Peyer's patch (tissue), 4 donors: Measurements from ENCODE around the gene RNF123. TPM values are rescaled to one million over a fixed set of nuclear protein-coding genes. Genes with fewer than 3 reads are reported as not detected.

Experiments used
- DNase-seq, 3 donors: peaks; one replicate each; pipeline ENCODE4 v3.0.0-alpha.2; 2017 to 2019
- H3K27ac ChIP-seq, 4 donors: fragments of 200-600 bp; sonication (generic); one replicate each; pipeline ENCODE4 v1.5.1; 2016 to 2019
- H3K27me3 ChIP-seq, 2 donors: fragments of 200-600 bp; sonication (generic); one replicate each; pipeline ENCODE4 v1.5.1; 2019
- H3K36me3 ChIP-seq, 3 donors: fragments of 200-600 bp; sonication (generic); one replicate each; pipeline ENCODE4 v1.5.1; 2016 to 2019
- H3K4me1 ChIP-seq, 4 donors: fragments of 200-600 bp; sonication (generic); one replicate each; pipeline ENCODE4 v1.5.1; 2016 to 2019
- H3K4me3 ChIP-seq, 4 donors: fragments of 200-600 bp; sonication (generic); 1 replicate in 3 of 4; 2 replicates in 1 of 4; pipeline ENCODE4 v1.5.1; 2016 to 2019; ENCODE audit warnings: mild to moderate bottlenecking in 1 of 4
- H3K9me3 ChIP-seq, 4 donors: fragments of 200-600 bp; sonication (generic); one replicate each; pipeline ENCODE4 v1.5.1; 2016 to 2019; ENCODE audit warnings: mild to moderate bottlenecking in 1 of 4
- POLR2A ChIP-seq, 2 donors: fragments of 450-650 bp; IDR thresholded peaks; one replicate each; pipeline ENCODE4 v1.5.1; 2017; ENCODE audit warnings: antibody characterized with exemption in 2 of 2, mild to moderate bottlenecking in 2 of 2, moderate library complexity in 2 of 2
- total RNA-seq, 4 donors: library from RNA; depleted of rRNA; stranded (reverse); fragments of >200 nt; gene quantifications; one replicate each; pipeline ENCODE4 v1.1.0, GENCODE V29; 2016
- TF ChIP-seq, protein P1 (sequence below), 6 experiments: fragments of 450-650 bp in 4 of 6; fragments of 200-600 bp in 2 of 6; sonication (generic) in 1 of 6; IDR thresholded peaks; one replicate each; pipeline ENCODE4 v1.5.1; 2017 to 2019; ENCODE audit warnings: antibody characterized with exemption in 6 of 6, mild to moderate bottlenecking in 3 of 6, moderate library complexity in 1 of 6

The RNF123 gene
- total RNA-seq, 4 donors from 2014 or later: 74.3 to 101 (median 84.3) TPM

DNA sequence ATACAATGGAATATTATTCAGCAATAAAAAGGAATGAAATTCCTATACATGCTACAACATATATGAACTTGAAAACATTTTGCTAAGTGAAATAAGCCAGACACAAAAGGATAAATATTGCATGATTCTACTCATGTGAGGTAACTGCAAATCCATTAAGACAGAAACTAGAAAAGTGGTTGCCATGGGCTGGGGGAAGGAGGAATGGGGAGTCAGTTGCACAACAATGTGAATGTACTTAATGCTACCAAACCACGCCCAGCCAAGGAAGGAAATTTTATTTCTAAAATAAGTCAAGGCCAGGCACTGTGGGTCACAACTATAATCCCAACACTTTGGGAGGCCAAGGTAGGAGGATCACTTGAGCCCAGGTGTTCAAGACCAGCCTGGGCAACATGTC, 44.2 kb downstream of the RNF123 start:
- Histone ChIP-seq H3K9me3 (no peaks in the 10 kb centered on the region), H3K4me3 (no peak overlapping the region), H3K4me1 (no peaks in the 10 kb centered on the region), H3K27me3 (no peaks in the 10 kb centered on the region), H3K36me3 (peaks cover 0 to 95% (median 0%) of the 10 kb centered on the region in 3 donors), H3K27ac (no peak overlapping the region)
- DNase-seq: no peak
- TF ChIP-seq, protein P1, sequence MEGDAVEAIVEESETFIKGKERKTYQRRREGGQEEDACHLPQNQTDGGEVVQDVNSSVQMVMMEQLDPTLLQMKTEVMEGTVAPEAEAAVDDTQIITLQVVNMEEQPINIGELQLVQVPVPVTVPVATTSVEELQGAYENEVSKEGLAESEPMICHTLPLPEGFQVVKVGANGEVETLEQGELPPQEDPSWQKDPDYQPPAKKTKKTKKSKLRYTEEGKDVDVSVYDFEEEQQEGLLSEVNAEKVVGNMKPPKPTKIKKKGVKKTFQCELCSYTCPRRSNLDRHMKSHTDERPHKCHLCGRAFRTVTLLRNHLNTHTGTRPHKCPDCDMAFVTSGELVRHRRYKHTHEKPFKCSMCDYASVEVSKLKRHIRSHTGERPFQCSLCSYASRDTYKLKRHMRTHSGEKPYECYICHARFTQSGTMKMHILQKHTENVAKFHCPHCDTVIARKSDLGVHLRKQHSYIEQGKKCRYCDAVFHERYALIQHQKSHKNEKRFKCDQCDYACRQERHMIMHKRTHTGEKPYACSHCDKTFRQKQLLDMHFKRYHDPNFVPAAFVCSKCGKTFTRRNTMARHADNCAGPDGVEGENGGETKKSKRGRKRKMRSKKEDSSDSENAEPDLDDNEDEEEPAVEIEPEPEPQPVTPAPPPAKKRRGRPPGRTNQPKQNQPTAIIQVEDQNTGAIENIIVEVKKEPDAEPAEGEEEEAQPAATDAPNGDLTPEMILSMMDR (IDR thresholded peaks at IDR 0.05): no peak
- TF ChIP-seq POLR2A (IDR thresholded peaks at IDR 0.05): no peak

DNA sequence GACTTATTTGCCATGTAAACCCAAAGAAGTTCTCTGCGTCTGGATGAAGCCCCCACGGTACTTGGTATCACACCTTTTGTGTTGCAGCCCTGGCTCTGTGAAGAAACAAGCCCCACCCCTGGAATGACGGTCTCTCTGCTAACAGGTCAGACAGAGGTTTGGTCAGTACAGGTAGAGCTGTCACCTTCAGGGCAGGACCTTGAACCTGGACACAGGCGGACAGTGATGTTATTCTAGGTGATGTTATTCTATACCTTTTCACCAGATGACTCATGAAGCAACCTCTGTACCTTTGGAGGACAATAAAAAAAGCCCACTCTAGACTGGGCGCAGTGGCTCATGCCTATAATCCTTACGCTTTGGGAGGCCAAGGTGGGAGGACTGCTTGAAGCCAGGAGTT, 45.4 kb downstream of the RNF123 start:
- H3K4me1 ChIP-seq: no peaks in the 10 kb centered on the region
- peak in 1 of 3 donors; percentile 41 for DNase-seq
- TF ChIP-seq, protein P1 (IDR thresholded peaks at IDR 0.05): no peak
- no peak for TF ChIP-seq POLR2A (IDR thresholded peaks at IDR 0.05)
- H3K27ac ChIP-seq: no peak overlapping the region
- no peaks in the 10 kb centered on the region for H3K27me3 ChIP-seq
- H3K9me3 ChIP-seq: no peaks in the 10 kb centered on the region
- peaks cover 0 to 88% (median 0%) of the 10 kb centered on the region in 3 donors for H3K36me3 ChIP-seq
- no peak overlapping the region for H3K4me3 ChIP-seq

- H3K36me3 ChIP-seq: peaks cover 0 to 61% (median 0%) of the 10 kb centered on the region in 3 donors
- no peaks in the 10 kb centered on the region for H3K27me3 ChIP-seq
- no peak overlapping the region for H3K4me3 ChIP-seq
- no peak for DNase-seq
- H3K9me3 ChIP-seq: no peaks in the 10 kb centered on the region
- H3K4me1 ChIP-seq: no peaks in the 10 kb centered on the region
- TF ChIP-seq, protein P1 (IDR thresholded peaks at IDR 0.05): no peak
- no peak overlapping the region for H3K27ac ChIP-seq
These were observed 48.8 kb downstream of the RNF123 start for GRCh38 chr3:49738067-49738713.

GRCh38 chr3:49740427-49740826, 51.1 kb downstream of the RNF123 start:
- no peak overlapping the region for H3K27ac ChIP-seq
- no peak overlapping the region for H3K4me3 ChIP-seq
- no peaks in the 10 kb centered on the region for H3K4me1 ChIP-seq
- no peak for DNase-seq
- H3K9me3 ChIP-seq: no peaks in the 10 kb centered on the region
- H3K36me3 ChIP-seq: peaks cover 0 to 43% (median 0%) of the 10 kb centered on the region in 3 donors
- no peak for TF ChIP-seq POLR2A (IDR thresholded peaks at IDR 0.05)
- TF ChIP-seq, protein P1 (IDR thresholded peaks at IDR 0.05): no peak
- H3K27me3 ChIP-seq: no peaks in the 10 kb centered on the region

GRCh38 chr3:49745986-49746385, 56.6 kb downstream of the RNF123 start:
- Histone ChIP-seq H3K27ac (no peak overlapping the region), H3K27me3 (no peaks in the 10 kb centered on the region), H3K4me1 (no peaks in the 10 kb centered on the region), H3K36me3 (peaks cover 0 to 25% (median 0%) of the 10 kb centered on the region in 3 donors), H3K4me3 (no peak overlapping the region), H3K9me3 (no peaks in the 10 kb centered on the region)
- TF ChIP-seq POLR2A (IDR thresholded peaks at IDR 0.05): no peak
- TF ChIP-seq, protein P1 (IDR thresholded peaks at IDR 0.05): no peak
- DNase-seq: no peak
